CD4-positive, alpha-beta memory T cell (primary cell): ENCODE data around the gene ACKR4. TPM values are rescaled to one million over a fixed set of nuclear protein-coding genes. Genes with fewer than 3 reads are reported as not detected.

Source experiments
- CTCF ChIA-PET: fragments of 350-600 bp; sonication (Branson Sonifier 250); formaldehyde crosslinking; loops from one replicate; lab custom pipeline; 2021; ENCODE audit warnings: inconsistent platforms; ENCODE audit not compliant: partially characterized antibody; lab: Charles Lee
- POLR2A ChIA-PET: fragments of 350-600 bp; sonication (Branson Sonifier 250); formaldehyde crosslinking; loops from one replicate; lab custom pipeline; 2021; ENCODE audit not compliant: partially characterized antibody; lab: Charles Lee
- DNase-seq, 5 donors: peaks; one replicate each; pipeline versions ENCODE4 v3.0.0 to v3.0.0-alpha.2; 2020 to 2022; ENCODE audit warnings: mixed read lengths in 1 of 5
- H3K27ac ChIP-seq: one replicate; pipeline ENCODE4 v1.7.0; 2013; ENCODE audit warnings: low read depth, low read length
- H3K27me3 ChIP-seq: 2 replicates; pipeline ENCODE4 v1.7.0; 2013; ENCODE audit warnings: mild to moderate bottlenecking, low read length, moderate library complexity; ENCODE audit not compliant: insufficient read depth
- H3K36me3 ChIP-seq: 2 replicates; pipeline ENCODE4 v1.7.0; 2013; ENCODE audit warnings: mild to moderate bottlenecking, low read length, moderate library complexity; ENCODE audit not compliant: insufficient read depth
- H3K4me1 ChIP-seq: 2 replicates; pipeline ENCODE4 v1.7.0; 2013; ENCODE audit warnings: mild to moderate bottlenecking, low read length, moderate library complexity; ENCODE audit not compliant: insufficient read depth
- H3K4me3 ChIP-seq, 2 donors: one replicate each; pipeline ENCODE4 v1.7.0; 2013; ENCODE audit warnings: low read length in 2 of 2, mild to moderate bottlenecking in 1 of 2
- H3K9me3 ChIP-seq, 2 donors: one replicate each; pipeline ENCODE4 v1.7.0; 2013; ENCODE audit warnings: low read length in 2 of 2, control low read depth in 1 of 2; ENCODE audit not compliant: control insufficient read depth in 1 of 2
- H3K27ac Mint-ChIP-seq, 7 donors: one replicate each; pipeline ENCODE4 v1.8.0; 2020 to 2021; ENCODE audit warnings: mixed read lengths in 7 of 7, mild to moderate bottlenecking in 6 of 7, inconsistent platforms in 3 of 7, moderate library complexity in 3 of 7
- H3K27me3 Mint-ChIP-seq, 2 donors: one replicate each; pipeline ENCODE4 v1.8.0; 2020 to 2021; ENCODE audit warnings: mixed read lengths in 2 of 2
- H3K36me3 Mint-ChIP-seq, 2 donors: one replicate each; pipeline ENCODE4 v1.8.0; 2020 to 2021; ENCODE audit warnings: mixed read lengths in 2 of 2, inconsistent platforms in 1 of 2, mild to moderate bottlenecking in 1 of 2
- H3K4me1 Mint-ChIP-seq, 4 donors: one replicate each; pipeline ENCODE4 v1.8.0; 2020 to 2021; ENCODE audit warnings: mixed read lengths in 4 of 4, mild to moderate bottlenecking in 1 of 4
- H3K4me3 Mint-ChIP-seq, 8 donors: one replicate each; pipeline ENCODE4 v1.8.0; 2020 to 2021; ENCODE audit warnings: mixed read lengths in 8 of 8, mild to moderate bottlenecking in 7 of 8, moderate library complexity in 6 of 8, inconsistent platforms in 3 of 8
- H3K9me3 Mint-ChIP-seq, 8 donors: one replicate each; pipeline ENCODE4 v1.8.0; 2020 to 2021; ENCODE audit warnings: mixed read lengths in 8 of 8, mild to moderate bottlenecking in 5 of 8, inconsistent platforms in 3 of 8, moderate library complexity in 1 of 8
- intact Hi-C: fragments of 100-400 bp; cut with micrococcal nuclease; formaldehyde crosslinking; loops from one replicate; pipeline ENCODE4 v1.15.1; 2023
- polyA plus RNA-seq, 2 donors: library from polyadenylated mRNA; unstranded; fragments of 300-500 nt; fragmentation: Illumina TruSeq; gene quantifications; one replicate each; pipeline ENCODE4 v1.2.3, GENCODE V29; 2021
- total RNA-seq, 2 experiments: library from RNA; stranded (reverse); gene quantifications; one replicate each; pipeline ENCODE4 v1.2.3, GENCODE V29; 2021

ACKR4 gene
- under 1 TPM in 1 of 2 experiments, not detected in 1; 0.17 TPM for total RNA-seq
- under 1 TPM in 1 of 2 donors, not detected in 1; 0.22 TPM for polyA plus RNA-seq

DNA sequence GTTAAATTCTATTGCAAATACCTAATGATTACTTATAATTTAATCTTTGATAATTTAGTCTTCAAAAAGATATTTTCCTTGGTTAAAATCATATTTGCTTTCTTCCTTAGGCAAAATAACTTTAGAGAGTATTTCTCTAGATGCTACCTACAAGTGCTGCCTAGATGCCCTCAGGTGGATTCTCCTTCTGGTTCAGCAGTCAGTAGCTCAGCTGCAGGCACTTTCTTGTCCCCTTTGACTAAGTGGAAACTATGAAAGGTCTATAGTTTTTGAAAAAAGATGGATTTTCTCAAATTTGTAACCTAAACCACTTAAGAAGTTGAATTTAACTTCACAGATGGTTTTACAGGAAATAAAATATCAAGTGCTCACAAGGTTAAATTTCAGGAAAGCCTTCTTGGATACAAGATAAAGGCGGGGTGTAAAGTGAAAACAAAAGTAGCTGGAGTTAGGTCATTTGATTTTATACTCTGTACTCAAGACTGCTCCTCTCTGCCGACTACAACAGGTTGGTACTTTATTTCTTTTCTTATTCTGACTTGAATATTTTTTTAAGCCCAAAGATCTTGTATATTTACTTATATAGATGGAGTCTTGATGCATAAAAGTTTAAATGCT, at the start of gene ACKR4:
TSS of gene ACKR4 (plus strand) at position 455 of the 618 bp plus-strand sequence. CDS start 3,128 bp downstream, outside the sequence.
- CTCF ChIA-PET: no interaction called here
- no peak for DNase-seq

DNA sequence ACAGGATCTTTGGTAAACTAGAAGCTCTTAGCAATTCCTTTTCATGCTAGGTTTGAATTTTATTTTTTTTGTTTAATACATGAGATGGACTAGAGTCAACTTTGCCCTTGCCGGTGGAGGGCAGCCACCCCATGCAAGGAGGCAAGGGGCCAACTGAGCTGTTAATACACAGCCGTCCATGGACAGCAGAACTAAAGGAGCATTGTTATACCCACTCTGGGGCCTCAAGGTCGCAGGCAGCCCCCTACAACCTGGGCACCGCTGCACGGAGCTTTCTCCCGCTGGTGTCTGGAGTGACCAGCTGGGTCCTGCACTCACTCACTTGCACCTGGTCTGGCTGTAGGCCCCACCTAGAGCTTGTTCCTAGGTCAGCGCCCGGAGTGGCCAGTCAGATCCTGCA, 47.9 kb upstream of the ACKR4 start:
- Histone ChIP-seq H3K27ac (no peak overlapping the region), H3K4me1 (peaks cover 13% of the 10 kb centered on the region), H3K27me3 (no peaks in the 10 kb centered on the region), H3K36me3 (no peaks in the 10 kb centered on the region), H3K4me3 (no peak overlapping the region), H3K9me3 (no peaks in the 10 kb centered on the region)
- DNase-seq: no peak
- Mint-ChIP-seq H3K27ac (peak overlapping the region in 1 of 7 donors; percentile 13), H3K36me3 (no peaks in the 10 kb centered on the region), H3K4me1 (peaks cover 0 to 10% (median 8%) of the 10 kb centered on the region in 4 donors), H3K27me3 (no peaks in the 10 kb centered on the region), H3K9me3 (no peaks in the 10 kb centered on the region), H3K4me3 (no peak overlapping the region)
- CTCF ChIA-PET: no interaction called here
- POLR2A ChIA-PET: no interaction called here
- intact Hi-C loops: no loop called here

More for the DNA sequence above, at the start of gene ACKR4:
- no peak within 1 kb of the TSS for H3K4me3 ChIP-seq
- no peaks in the 10 kb centered on the region for H3K36me3 ChIP-seq
- Mint-ChIP-seq H3K36me3 (peaks cover 38 to 55% of the 10 kb centered on the region in 2 donors), H3K4me1 (no peaks in the 10 kb centered on the region), H3K4me3 (no peak within 1 kb of the TSS), H3K9me3 (no peaks in the 10 kb centered on the region), H3K27me3 (no peaks in the 10 kb centered on the region), H3K27ac (peak within 1 kb of the TSS in 1 of 7 donors; percentile 22)
- POLR2A ChIA-PET: no interaction called here
- H3K9me3 ChIP-seq: no peaks in the 10 kb centered on the region
- no peaks in the 10 kb centered on the region for H3K4me1 ChIP-seq
- no peak within 1 kb of the TSS for H3K27ac ChIP-seq
- intact Hi-C loops: no loop called here
- no peaks in the 10 kb centered on the region for H3K27me3 ChIP-seq

DNA sequence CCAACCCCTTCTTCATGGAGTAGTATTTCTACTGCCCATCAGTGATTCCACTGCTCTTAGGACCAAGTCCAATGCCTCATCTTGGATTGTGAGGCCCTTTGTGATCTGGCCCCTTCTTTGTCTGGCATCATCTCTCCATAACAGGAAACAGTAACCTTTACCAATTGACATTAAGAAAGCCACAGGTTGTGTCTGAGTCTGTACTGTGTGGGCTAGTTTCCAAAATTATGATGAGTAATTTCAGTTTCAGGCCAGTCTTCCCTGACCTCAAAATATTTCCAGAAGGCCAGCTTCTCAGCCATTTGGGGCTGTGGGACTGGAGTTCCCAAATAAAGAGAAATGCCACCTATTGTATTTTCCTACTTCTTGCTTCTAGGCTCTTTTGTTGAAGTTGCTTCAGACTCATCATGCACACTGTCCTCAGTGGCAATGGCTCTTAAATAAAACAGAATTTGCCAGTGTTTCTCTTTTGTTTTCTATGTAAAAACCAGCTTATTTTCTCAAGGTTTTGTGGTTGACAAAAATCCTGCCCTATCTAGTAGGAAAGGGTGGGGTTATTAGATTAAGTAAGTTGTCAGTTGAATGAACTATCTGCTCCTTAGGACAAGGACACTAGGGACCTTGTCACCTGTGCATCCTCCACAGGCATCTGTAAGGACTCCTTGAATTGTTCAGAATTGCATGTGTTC, 47.0 kb upstream of the ACKR4 start:
- no peaks in the 10 kb centered on the region for H3K27me3 Mint-ChIP-seq
- H3K36me3 Mint-ChIP-seq: no peaks in the 10 kb centered on the region
- H3K27ac ChIP-seq: no peak overlapping the region
- ChIA-PET POLR2A (no interaction called here), CTCF (no interaction called here)
- H3K4me1 Mint-ChIP-seq: peaks cover 0 to 10% (median 8%) of the 10 kb centered on the region in 4 donors
- H3K4me1 ChIP-seq: peaks cover 13% of the 10 kb centered on the region
- H3K4me3 ChIP-seq: no peak overlapping the region
- intact Hi-C loops: no loop called here
- DNase-seq: no peak
- H3K36me3 ChIP-seq: no peaks in the 10 kb centered on the region
- no peaks in the 10 kb centered on the region for H3K27me3 ChIP-seq
- H3K9me3 Mint-ChIP-seq: no peaks in the 10 kb centered on the region
- H3K9me3 ChIP-seq: no peaks in the 10 kb centered on the region
- H3K27ac Mint-ChIP-seq: peak overlapping the region in 1 of 7 donors; percentile 25
- H3K4me3 Mint-ChIP-seq: no peak overlapping the region

DNA sequence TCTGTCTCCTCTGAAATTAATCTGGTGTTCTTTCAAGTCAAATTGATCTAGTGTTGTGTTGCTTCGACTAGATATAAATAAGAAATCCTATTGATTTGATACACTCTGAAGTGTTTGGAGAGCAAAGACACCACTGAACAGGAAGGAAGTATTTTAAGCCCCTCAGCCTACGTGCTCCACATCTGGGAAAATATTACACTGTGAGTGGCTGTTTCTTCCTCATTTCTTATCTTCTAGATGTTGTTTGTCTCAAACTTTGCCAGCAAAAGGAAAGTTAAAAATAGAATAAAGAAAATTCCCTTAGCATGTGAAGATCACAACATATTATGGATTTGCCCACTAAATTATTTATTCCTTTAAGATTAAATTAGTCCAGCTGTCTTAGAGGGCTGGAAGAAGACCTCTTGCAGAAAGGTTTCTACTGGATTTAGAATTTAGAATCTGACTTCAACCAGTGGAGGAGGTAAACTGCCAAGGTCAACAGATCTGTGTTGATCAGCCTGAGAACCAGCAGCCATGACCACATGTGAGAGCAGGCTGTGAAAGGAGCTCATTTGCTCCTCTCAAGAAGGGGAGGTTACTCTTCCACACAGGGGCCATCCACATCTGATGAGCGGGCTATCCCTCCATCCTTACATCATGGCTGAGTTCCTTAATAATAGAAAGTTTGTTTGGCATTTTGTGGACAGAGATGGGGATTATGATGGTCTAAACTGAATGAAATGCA, 46.3 kb upstream of the ACKR4 start:
- no peak overlapping the region for H3K4me3 ChIP-seq
- CTCF ChIA-PET: no interaction called here
- Mint-ChIP-seq H3K9me3 (no peaks in the 10 kb centered on the region), H3K4me3 (no peak overlapping the region), H3K27me3 (no peaks in the 10 kb centered on the region), H3K27ac (no peak overlapping the region), H3K36me3 (peaks cover 1 to 2% of the 10 kb centered on the region in 2 donors), H3K4me1 (peaks cover 0 to 10% (median 8%) of the 10 kb centered on the region in 4 donors)
- H3K27me3 ChIP-seq: no peaks in the 10 kb centered on the region
- H3K36me3 ChIP-seq: no peaks in the 10 kb centered on the region
- H3K4me1 ChIP-seq: peaks cover 13% of the 10 kb centered on the region
- POLR2A ChIA-PET: no interaction called here
- no peak overlapping the region for H3K27ac ChIP-seq
- no peaks in the 10 kb centered on the region for H3K9me3 ChIP-seq
- intact Hi-C loops: no loop called here
- DNase-seq: no peak

DNA sequence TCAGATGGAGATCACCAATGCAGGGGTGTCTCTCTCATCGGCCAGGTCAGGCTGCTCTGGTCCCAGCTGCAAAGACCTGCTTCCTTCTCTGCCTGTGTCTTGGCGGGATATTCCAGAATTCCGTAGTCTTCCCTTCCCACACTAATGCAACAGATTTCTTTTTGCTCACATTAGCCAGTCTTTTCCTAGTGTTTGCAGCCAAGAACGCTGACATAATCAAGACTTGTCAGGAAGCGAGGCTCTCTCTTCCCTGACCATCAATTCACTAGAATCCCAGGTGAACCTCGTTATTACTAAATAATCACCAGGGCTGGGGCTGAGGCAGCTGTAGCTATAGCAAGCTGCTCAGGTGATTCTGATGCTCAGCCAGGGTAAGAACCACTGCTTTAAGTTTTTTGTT, 43.2 kb upstream of the ACKR4 start:
- intact Hi-C loops: no loop called here
- Histone ChIP-seq H3K27ac (no peak overlapping the region), H3K27me3 (no peaks in the 10 kb centered on the region), H3K4me3 (no peak overlapping the region), H3K4me1 (peaks cover 13% of the 10 kb centered on the region), H3K36me3 (no peaks in the 10 kb centered on the region), H3K9me3 (no peaks in the 10 kb centered on the region)
- peaks cover 0 to 10% (median 8%) of the 10 kb centered on the region in 4 donors for H3K4me1 Mint-ChIP-seq
- no peaks in the 10 kb centered on the region for H3K27me3 Mint-ChIP-seq
- no peaks in the 10 kb centered on the region for H3K9me3 Mint-ChIP-seq
- H3K36me3 Mint-ChIP-seq: peaks cover 12 to 14% of the 10 kb centered on the region in 2 donors
- peak overlapping the region in 1 of 7 donors; percentile 38 for H3K27ac Mint-ChIP-seq
- H3K4me3 Mint-ChIP-seq: no peak overlapping the region
- POLR2A ChIA-PET: no interaction called here
- DNase-seq: no peak
- CTCF ChIA-PET: interaction anchor here (0.9 kb wide), 1 partner anchor 18 kb away, joined by 4 read pairs; no protein-coding TSS in a partner anchor

DNA sequence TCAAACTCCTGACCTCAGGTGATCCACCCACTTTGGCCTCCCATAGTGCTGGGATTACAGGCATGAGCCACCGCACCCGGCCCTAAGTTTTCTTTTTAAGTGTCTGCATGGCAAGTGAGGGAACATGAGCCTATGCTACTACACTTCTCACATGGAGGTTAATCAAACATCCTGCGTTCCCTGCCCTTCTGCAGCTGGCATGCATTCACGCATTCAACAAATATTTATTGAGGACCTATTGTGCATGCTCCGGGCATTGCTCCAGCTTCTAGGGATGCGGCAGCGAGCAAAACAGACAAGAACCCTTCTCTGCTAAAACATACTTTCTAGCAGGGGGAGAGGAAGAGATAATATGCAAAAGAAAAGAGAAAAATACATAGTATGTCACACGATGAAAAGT, 42.6 kb upstream of the ACKR4 start:
- H3K36me3 ChIP-seq: no peaks in the 10 kb centered on the region
- H3K9me3 Mint-ChIP-seq: no peaks in the 10 kb centered on the region
- peaks cover 13% of the 10 kb centered on the region for H3K4me1 ChIP-seq
- no peaks in the 10 kb centered on the region for H3K9me3 ChIP-seq
- intact Hi-C loops: no loop called here
- peaks cover 0 to 10% (median 8%) of the 10 kb centered on the region in 4 donors for H3K4me1 Mint-ChIP-seq
- H3K27ac ChIP-seq: no peak overlapping the region
- H3K4me3 ChIP-seq: no peak overlapping the region
- H3K36me3 Mint-ChIP-seq: peaks cover 14 to 17% of the 10 kb centered on the region in 2 donors
- no peaks in the 10 kb centered on the region for H3K27me3 Mint-ChIP-seq
- ChIA-PET POLR2A (no interaction called here), CTCF (no interaction called here)
- H3K27ac Mint-ChIP-seq: no peak overlapping the region
- no peaks in the 10 kb centered on the region for H3K27me3 ChIP-seq
- H3K4me3 Mint-ChIP-seq: no peak overlapping the region
- DNase-seq: no peak
